ENCODE results near the gene MMS22L.

Gene MMS22L

GRCh38 chr6:97095311-97095850, 187.6 kb downstream of the MMS22L start:
- TF ChIP-seq CTCF (IDR thresholded peaks at IDR 0.05), result no peak
- no peaks in the 10 kb centered on the region for H3K36me3 Mint-ChIP-seq (ENCODE audit: low read depth)
- peak overlapping the region; percentile 14 for H3K27ac Mint-ChIP-seq
- H3K27me3 Mint-ChIP-seq (ENCODE audit: low read depth, poor library complexity), result no peaks in the 10 kb centered on the region
- no peak for DNase-seq
- H3K4me3 Mint-ChIP-seq, result no peak overlapping the region
- no peaks in the 10 kb centered on the region for H3K9me3 Mint-ChIP-seq
- peaks cover 9% of the 10 kb centered on the region for H3K4me1 Mint-ChIP-seq

- Mint-ChIP-seq H3K4me1 (peaks cover 9% of the 10 kb centered on the region), H3K27ac (no peak overlapping the region), H3K4me3 (no peak overlapping the region)
Observed at GRCh38 chr6:97094376-97094775, 188.6 kb downstream of the MMS22L start.

GRCh38 chr6:97092673-97093305, 190.2 kb downstream of the MMS22L start:
- H3K4me1 Mint-ChIP-seq, result peaks cover 9% of the 10 kb centered on the region

More at GRCh38 chr6:97094376-97094775, 188.6 kb downstream of the MMS22L start:
- H3K36me3 Mint-ChIP-seq (ENCODE audit: low read depth), result no peaks in the 10 kb centered on the region
- TF ChIP-seq CTCF (IDR thresholded peaks at IDR 0.05), result no peak
- H3K9me3 Mint-ChIP-seq, result no peaks in the 10 kb centered on the region
- DNase-seq, result no peak
- H3K27me3 Mint-ChIP-seq (ENCODE audit: low read depth, poor library complexity), result no peaks in the 10 kb centered on the region

More at GRCh38 chr6:97092673-97093305, 190.2 kb downstream of the MMS22L start:
- no peak for TF ChIP-seq CTCF (IDR thresholded peaks at IDR 0.05)
- Mint-ChIP-seq H3K36me3 (ENCODE audit: low read depth) (no peaks in the 10 kb centered on the region), H3K27ac (no peak overlapping the region), H3K4me3 (no peak overlapping the region), H3K9me3 (no peaks in the 10 kb centered on the region), H3K27me3 (ENCODE audit: low read depth, poor library complexity) (peaks cover 3% of the 10 kb centered on the region)
- no peak for DNase-seq
